GF-D8 (cell line): ENCODE measurements around the gene NFE2L3.
"Not testable (repeated sequence)": the region's sequence is repeated elsewhere in the genome, so short reads cannot be mapped to it uniquely, and the experiment has no call there.

Experiments
- DNase-seq: peaks from one replicate; lab custom pipeline; 2025; lab: John Stamatoyannopoulos, UW

Gene NFE2L3, protein sequence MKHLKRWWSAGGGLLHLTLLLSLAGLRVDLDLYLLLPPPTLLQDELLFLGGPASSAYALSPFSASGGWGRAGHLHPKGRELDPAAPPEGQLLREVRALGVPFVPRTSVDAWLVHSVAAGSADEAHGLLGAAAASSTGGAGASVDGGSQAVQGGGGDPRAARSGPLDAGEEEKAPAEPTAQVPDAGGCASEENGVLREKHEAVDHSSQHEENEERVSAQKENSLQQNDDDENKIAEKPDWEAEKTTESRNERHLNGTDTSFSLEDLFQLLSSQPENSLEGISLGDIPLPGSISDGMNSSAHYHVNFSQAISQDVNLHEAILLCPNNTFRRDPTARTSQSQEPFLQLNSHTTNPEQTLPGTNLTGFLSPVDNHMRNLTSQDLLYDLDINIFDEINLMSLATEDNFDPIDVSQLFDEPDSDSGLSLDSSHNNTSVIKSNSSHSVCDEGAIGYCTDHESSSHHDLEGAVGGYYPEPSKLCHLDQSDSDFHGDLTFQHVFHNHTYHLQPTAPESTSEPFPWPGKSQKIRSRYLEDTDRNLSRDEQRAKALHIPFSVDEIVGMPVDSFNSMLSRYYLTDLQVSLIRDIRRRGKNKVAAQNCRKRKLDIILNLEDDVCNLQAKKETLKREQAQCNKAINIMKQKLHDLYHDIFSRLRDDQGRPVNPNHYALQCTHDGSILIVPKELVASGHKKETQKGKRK

GRCh38 chr7:26151953-26152781 is at the start of gene NFE2L3:
NFE2L3 (plus strand) TSS chr7:26152198; CDS start chr7:26152499, 301 bp downstream.
- DNase-seq, result no peak

DNA sequence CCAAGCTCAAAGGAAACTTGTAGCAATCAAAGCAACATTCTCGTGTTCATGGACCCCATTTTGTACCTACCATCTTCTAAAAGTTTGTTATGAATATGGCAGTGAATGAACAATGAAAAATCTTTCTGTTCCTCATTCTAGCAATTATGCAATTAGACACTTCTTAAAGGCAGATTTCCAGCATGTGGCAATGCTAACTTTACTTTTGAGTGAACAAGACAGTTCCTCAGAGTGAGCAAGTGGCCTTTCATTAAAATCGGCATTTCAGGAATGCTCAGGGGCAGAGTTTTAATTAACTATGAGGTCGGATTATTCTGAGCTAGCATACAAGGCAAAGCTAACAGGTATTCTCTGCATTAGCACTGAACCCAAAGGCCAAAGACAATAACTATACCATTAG is 48.4 kb upstream of the NFE2L3 start:
- peak; percentile 51 for DNase-seq

DNA sequence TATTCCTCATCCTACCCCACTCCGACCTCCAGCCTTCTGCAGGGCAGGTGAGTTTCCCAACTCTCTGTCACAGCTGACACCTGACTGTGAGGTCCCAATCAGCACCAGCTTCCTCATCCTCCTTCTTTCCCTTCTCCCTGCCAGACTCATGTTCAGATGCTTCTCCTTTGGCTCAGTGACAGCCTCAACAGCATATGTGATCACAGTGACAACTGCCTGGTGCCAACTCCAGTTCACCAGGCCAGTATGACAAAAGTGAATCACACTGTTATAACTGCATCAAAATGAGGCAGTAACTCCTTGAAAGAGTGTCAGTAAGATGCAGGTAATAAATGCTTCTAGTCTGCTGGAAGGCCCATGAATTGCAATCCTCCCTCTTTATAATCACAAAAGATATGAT is 46.8 kb upstream of the NFE2L3 start:
- no peak for DNase-seq

GRCh38 chr7:26105931-26106330 is 46.1 kb upstream of the NFE2L3 start:
- no peak for DNase-seq

- no peak for DNase-seq
Observed at GRCh38 chr7:26112203-26112740, 39.7 kb upstream of the NFE2L3 start.

- no peak for DNase-seq
Observed at GRCh38 chr7:26115650-26116049, 36.3 kb upstream of the NFE2L3 start.

- no peak for DNase-seq
Observed at GRCh38 chr7:26117142-26117807, 34.7 kb upstream of the NFE2L3 start.

- DNase-seq, result no peak
Observed at GRCh38 chr7:26117970-26118369, 34.0 kb upstream of the NFE2L3 start.

GRCh38 chr7:26122745-26123144 is 29.3 kb upstream of the NFE2L3 start:
- DNase-seq, result no peak

- not testable (repeated sequence) for DNase-seq
Observed at GRCh38 chr7:26124775-26125174, 27.2 kb upstream of the NFE2L3 start.

DNA sequence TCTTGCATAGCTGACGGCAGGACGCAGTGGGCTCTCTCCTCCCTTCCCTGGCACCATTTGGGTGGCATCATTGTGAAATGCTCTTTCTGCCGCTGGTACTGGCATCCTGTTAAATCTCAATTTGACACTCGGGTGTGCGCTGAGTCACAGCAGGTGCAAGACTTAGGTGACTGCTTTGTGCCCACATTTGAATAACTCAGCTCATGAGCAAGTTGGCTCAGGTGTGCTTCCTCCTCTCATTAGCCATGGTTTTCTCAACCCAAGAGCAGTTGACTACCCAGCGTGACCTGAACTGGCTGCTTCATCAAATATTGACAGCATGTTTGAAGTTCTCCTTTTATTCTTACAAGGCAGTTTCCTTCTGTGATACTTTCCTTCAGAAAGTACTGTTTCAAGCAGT is 24.6 kb upstream of the NFE2L3 start:
- DNase-seq, result no peak

GRCh38 chr7:26131056-26131589 is 20.9 kb upstream of the NFE2L3 start:
- DNase-seq, result no peak

- DNase-seq, result no peak
Observed at GRCh38 chr7:26135076-26135475, 16.9 kb upstream of the NFE2L3 start.

- no peak for DNase-seq
Observed at GRCh38 chr7:26135551-26135950, 16.4 kb upstream of the NFE2L3 start.

- no peak for DNase-seq
Observed at GRCh38 chr7:26136831-26137230, 15.2 kb upstream of the NFE2L3 start.

DNA sequence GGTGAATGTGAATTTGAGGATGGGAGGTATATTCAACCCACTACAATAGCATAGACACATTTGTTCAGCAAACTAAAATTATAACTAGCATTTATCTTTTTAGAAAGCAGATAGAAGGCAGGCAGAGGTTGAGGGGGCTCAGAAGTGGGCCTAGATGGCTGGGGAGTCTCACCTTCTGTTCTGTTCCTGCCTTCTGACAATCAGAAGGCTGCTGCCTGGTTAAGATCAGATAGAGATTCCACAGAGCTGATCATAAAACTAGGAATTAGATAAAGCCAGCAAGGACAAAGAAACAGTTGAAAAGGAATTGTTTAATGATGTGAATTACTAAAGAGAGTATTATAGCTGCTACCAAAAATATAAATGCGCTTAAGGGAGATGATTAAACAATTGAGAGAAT is 11.6 kb upstream of the NFE2L3 start:
- no peak for DNase-seq

DNA sequence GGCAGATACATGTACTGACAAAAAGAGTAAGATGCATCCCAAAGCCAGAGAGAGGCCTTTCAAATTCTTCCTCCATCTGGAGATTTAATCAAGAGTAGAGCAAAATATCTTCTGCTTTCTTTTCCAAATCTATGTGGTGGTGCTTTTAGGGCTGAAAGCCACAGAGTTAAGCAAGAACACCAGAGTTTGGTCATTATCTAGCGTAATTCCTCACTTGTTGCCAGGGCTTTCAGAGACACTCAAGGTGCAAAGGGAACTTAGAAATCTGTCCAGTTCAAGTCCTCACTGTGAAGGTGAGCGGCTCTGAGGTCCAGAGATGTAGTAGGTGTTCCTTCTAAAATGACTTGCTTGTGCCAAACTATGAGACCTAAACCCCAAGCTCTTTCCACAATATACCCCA is 10.9 kb upstream of the NFE2L3 start:
- peak; percentile 57 for DNase-seq

- DNase-seq, result no peak
Observed at GRCh38 chr7:26143298-26144048, 8.5 kb upstream of the NFE2L3 start.

GRCh38 chr7:26144184-26145080 is 7.6 kb upstream of the NFE2L3 start:
- no peak for DNase-seq

DNA sequence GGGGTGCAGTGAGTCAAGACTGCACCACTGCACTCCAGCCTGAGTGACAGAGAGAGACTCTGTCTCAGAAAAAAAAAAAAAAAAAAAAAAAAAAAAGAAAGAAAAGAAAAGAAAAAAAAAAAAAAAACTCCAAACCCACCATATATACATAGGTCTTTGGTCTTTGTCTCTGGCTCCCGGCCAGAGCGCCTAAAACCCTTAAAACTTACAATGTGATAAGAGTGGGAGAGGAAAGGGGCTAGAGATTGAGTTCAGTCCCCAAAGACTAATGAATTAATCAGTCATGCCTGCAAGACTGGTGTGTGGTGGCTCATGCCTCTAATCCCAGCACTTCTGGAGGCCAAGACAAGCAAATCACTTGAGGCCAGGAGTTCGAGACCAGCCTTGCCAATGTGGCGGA is 6.8 kb upstream of the NFE2L3 start:
- DNase-seq, result no peak
